ENCODE data around the gene TXNDC11. TPM values are rescaled to one million over a fixed set of nuclear protein-coding genes. Genes with fewer than 3 reads are reported as not detected.

Gene TXNDC11
- total RNA-seq, 6 experiments from 2014 or later = 43.2 to 63.3 (median 54.0) TPM

- no peak overlapping the region for H3K27ac ChIP-seq
- DNase-seq (no peak), ATAC-seq (no peak)
- H3K4me1 ChIP-seq = no peaks in the 10 kb centered on the region
- no peaks in the 10 kb centered on the region for H3K36me3 ChIP-seq
- no peaks in the 10 kb centered on the region for H3K9me3 ChIP-seq
- H3K4me3 ChIP-seq = no peak overlapping the region
- WGBS (ENCODE audit: insufficient coverage, low coverage, low lambda C conversion rate, missing lambda C conversion rate) = no CpG with 5 or more reads among the region's 7 CpGs
- no peak for TF ChIP-seq CTCF (IDR thresholded peaks at IDR 0.05)
- no peak for TF ChIP-seq POLR2A (IDR thresholded peaks at IDR 0.05)
- intact Hi-C loops (cut with DNase I) = loop anchor here in 1 of 2 donors (5.0 kb wide), 1 partner anchor 133 kb away; no protein-coding TSS in a partner anchor
- H3K27me3 ChIP-seq = no peaks in the 10 kb centered on the region
Measured at GRCh38 chr16:11655655-11656054, 87.0 kb downstream of the TXNDC11 start.

GRCh38 chr16:11651796-11652195 is 90.9 kb downstream of the TXNDC11 start:
- 27% methylated on average over 3 of the region's 8 CpGs for WGBS (ENCODE audit: insufficient coverage, low coverage, low lambda C conversion rate, missing lambda C conversion rate)
- DNase-seq (no peak), ATAC-seq (peak in 1 of 4 donors; percentile 18)
- TF ChIP-seq CTCF (IDR thresholded peaks at IDR 0.05) = no peak
- TF ChIP-seq POLR2A (IDR thresholded peaks at IDR 0.05) = no peak
- Histone ChIP-seq H3K4me1 (no peaks in the 10 kb centered on the region), H3K27ac (no peak overlapping the region), H3K27me3 (no peaks in the 10 kb centered on the region), H3K9me3 (no peaks in the 10 kb centered on the region), H3K36me3 (no peaks in the 10 kb centered on the region), H3K4me3 (no peak overlapping the region)
- intact Hi-C loops (cut with DNase I) = no loop called here

GRCh38 chr16:11650641-11651591 is 91.7 kb downstream of the TXNDC11 start:
- 40% methylated on average over 5 of the region's 18 CpGs for WGBS (ENCODE audit: insufficient coverage, low coverage, low lambda C conversion rate, missing lambda C conversion rate)
- intact Hi-C loops (cut with DNase I) = no loop called here
- no peak overlapping the region for H3K4me3 ChIP-seq
- ATAC-seq (no peak), DNase-seq (no peak)
- H3K9me3 ChIP-seq = no peaks in the 10 kb centered on the region
- H3K4me1 ChIP-seq = no peaks in the 10 kb centered on the region
- TF ChIP-seq CTCF (IDR thresholded peaks at IDR 0.05) (no peak), POLR2A (IDR thresholded peaks at IDR 0.05) (no peak)
- no peak overlapping the region for H3K27ac ChIP-seq
- H3K27me3 ChIP-seq = no peaks in the 10 kb centered on the region
- H3K36me3 ChIP-seq = no peaks in the 10 kb centered on the region

- Histone ChIP-seq H3K4me3 (no peak overlapping the region), H3K27me3 (no peaks in the 10 kb centered on the region), H3K27ac (no peak overlapping the region), H3K36me3 (no peaks in the 10 kb centered on the region), H3K4me1 (no peaks in the 10 kb centered on the region), H3K9me3 (no peaks in the 10 kb centered on the region)
- ATAC-seq (no peak), DNase-seq (no peak)
- TF ChIP-seq POLR2A (IDR thresholded peaks at IDR 0.05) (no peak), CTCF (IDR thresholded peaks at IDR 0.05) (no peak)
- WGBS (ENCODE audit: insufficient coverage, low coverage, low lambda C conversion rate, missing lambda C conversion rate) = 69% methylated on average over 7 of the region's 7 CpGs
- intact Hi-C loops (cut with DNase I) = loop anchor here in 1 of 2 donors (10.0 kb wide), 1 partner anchor 244 kb away; no protein-coding TSS in a partner anchor
Measured at GRCh38 chr16:11649276-11649675, 93.4 kb downstream of the TXNDC11 start.
